Esophagus muscularis mucosa (tissue), 3 donors: Measurements from ENCODE around the gene TRPM8.

Experiments used
- POLR2A ChIP-seq: fragments of 450-650 bp; IDR thresholded peaks from one replicate; pipeline ENCODE4 v1.6.1; 2017; ENCODE audit warnings: antibody characterized with exemption, moderate library complexity, mild to moderate bottlenecking, low read depth
- POLR2AphosphoS5 ChIP-seq, 2 donors: sonication (generic); formaldehyde crosslinking; IDR thresholded peaks; one replicate each; pipeline ENCODE4 v1.6.1; 2017; ENCODE audit warnings: antibody characterized with exemption in 2 of 2
- TF ChIP-seq, protein P1 (sequence below), 3 experiments: fragments of 200-600 bp in 2 of 3; fragments of 450-650 bp in 1 of 3; sonication (generic) in 2 of 3; IDR thresholded peaks; one replicate each; pipeline ENCODE4 v1.5.1; 2017 to 2019; ENCODE audit warnings: antibody characterized with exemption in 3 of 3, mild to moderate bottlenecking in 2 of 3, moderate library complexity in 1 of 3

DNA sequence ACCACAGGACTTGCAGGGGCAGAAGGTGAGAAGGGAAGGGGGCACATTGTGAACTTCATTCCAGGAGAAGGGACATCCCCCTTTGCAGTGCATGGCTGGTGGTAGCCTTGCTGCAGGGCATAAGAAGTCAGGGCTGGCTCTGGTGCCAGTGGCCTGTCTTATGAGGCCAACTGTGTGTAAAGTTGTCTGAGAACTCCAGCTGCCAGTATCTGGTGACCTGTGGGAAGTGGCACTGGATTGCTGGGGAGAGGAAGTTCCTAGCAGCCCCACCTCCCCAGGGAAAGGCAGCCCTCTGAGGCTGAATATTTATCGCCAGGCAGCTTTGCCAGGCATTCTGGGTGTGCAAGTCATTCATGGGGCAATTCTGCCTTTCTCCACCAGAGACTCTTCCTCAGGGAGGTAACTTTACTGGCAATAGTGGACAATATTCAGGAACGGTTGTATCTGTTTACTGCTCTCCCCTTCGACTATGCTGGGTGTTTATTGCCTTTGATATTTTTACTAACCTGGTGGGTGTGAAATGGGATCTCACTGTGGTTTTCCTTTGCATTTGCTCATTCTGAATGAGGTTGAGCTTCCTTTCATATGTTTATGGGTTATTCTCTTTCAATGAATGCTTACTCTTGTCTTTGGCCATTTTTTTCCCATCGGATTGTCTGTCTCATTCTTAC lies 12.3 kb downstream of the TRPM8 start:
- TF ChIP-seq, protein P1, sequence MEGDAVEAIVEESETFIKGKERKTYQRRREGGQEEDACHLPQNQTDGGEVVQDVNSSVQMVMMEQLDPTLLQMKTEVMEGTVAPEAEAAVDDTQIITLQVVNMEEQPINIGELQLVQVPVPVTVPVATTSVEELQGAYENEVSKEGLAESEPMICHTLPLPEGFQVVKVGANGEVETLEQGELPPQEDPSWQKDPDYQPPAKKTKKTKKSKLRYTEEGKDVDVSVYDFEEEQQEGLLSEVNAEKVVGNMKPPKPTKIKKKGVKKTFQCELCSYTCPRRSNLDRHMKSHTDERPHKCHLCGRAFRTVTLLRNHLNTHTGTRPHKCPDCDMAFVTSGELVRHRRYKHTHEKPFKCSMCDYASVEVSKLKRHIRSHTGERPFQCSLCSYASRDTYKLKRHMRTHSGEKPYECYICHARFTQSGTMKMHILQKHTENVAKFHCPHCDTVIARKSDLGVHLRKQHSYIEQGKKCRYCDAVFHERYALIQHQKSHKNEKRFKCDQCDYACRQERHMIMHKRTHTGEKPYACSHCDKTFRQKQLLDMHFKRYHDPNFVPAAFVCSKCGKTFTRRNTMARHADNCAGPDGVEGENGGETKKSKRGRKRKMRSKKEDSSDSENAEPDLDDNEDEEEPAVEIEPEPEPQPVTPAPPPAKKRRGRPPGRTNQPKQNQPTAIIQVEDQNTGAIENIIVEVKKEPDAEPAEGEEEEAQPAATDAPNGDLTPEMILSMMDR (IDR thresholded peaks at IDR 0.05), result no peak
- TF ChIP-seq POLR2A (no peak), POLR2AphosphoS5 (IDR thresholded peaks at IDR 0.05) (no peak)
